Measurements from ENCODE around the gene PPP6R3. TPM values are rescaled to one million over a fixed set of nuclear protein-coding genes. Genes with fewer than 3 reads are reported as not detected.

Gene PPP6R3
- total RNA-seq, 1 experiment from 2014 or later = 171 TPM

DNA sequence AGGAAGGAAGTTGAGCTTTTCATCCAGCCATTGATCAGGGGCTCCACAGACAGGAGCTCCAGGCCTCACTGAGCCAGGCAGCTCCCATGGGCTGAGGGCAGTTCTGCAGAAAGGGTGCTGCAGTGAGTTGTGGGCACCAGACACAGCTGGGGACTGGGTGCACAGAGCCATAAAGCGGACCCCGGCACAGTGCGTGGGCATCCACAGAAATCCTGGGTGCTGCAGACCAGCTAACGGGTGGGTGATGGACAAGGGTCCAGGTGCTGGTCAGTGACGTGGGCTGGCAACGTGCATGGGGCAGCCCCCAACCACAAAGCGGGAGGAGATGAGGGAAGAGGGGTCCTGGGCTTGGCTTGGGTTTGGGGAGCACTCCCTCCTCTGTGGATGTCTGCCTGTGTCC is 204.4 kb downstream of the PPP6R3 start:
- peaks cover 8% of the 10 kb centered on the region; the same call in 1 of the 2 replicates for H3K27me3 ChIP-seq (ENCODE audit: low read length)
- CTCF ChIA-PET = no interaction called here

More for the DNA sequence above, 204.4 kb downstream of the PPP6R3 start:
- ATAC-seq (no peak), DNase-seq (no peak)
- Histone ChIP-seq H4K20me1 (ENCODE audit: low read length) (no peaks in the 10 kb centered on the region), H3F3A (ENCODE audit: low read length, unreplicated experiment) (no peaks in the 10 kb centered on the region), H3K27ac (ENCODE audit: low read length) (no peak overlapping the region), H2AFZ (ENCODE audit: low read length) (no peak overlapping the region), H3K36me3 (ENCODE audit: low read depth, low read length) (no peaks in the 10 kb centered on the region), H3K79me2 (ENCODE audit: low read length) (no peaks in the 10 kb centered on the region), H3K9me2 (replicated peaks; ENCODE audit: low read length) (no peaks in the 10 kb centered on the region), H3K9me3 (ENCODE audit: low read length) (no peaks in the 10 kb centered on the region), H3K4me1 (ENCODE audit: insufficient read depth, low read length) (no peaks in the 10 kb centered on the region), H3K9ac (ENCODE audit: low read length) (no peak overlapping the region), H3K4me3 (ENCODE audit: low read length) (no peak overlapping the region), H3K4me2 (ENCODE audit: low read length) (no peak overlapping the region)
- intact Hi-C loops (cut with micrococcal nuclease) = no loop called here
- POLR2A ChIA-PET (ENCODE audit: unreplicated experiment) = no interaction called here
- TF ChIP-seq EZH2phosphoT487 (IDR thresholded peaks at IDR 0.05; ENCODE audit: borderline replicate concordance, low read length) (no peak), EZH2 (IDR thresholded peaks at IDR 0.05; ENCODE audit: low read length, unreplicated experiment) (no peak)
- TF ChIP-seq, protein P1, sequence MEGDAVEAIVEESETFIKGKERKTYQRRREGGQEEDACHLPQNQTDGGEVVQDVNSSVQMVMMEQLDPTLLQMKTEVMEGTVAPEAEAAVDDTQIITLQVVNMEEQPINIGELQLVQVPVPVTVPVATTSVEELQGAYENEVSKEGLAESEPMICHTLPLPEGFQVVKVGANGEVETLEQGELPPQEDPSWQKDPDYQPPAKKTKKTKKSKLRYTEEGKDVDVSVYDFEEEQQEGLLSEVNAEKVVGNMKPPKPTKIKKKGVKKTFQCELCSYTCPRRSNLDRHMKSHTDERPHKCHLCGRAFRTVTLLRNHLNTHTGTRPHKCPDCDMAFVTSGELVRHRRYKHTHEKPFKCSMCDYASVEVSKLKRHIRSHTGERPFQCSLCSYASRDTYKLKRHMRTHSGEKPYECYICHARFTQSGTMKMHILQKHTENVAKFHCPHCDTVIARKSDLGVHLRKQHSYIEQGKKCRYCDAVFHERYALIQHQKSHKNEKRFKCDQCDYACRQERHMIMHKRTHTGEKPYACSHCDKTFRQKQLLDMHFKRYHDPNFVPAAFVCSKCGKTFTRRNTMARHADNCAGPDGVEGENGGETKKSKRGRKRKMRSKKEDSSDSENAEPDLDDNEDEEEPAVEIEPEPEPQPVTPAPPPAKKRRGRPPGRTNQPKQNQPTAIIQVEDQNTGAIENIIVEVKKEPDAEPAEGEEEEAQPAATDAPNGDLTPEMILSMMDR (conservative IDR thresholded peaks at IDR 0.05; ENCODE audit: low read depth, low read length) = no peak
- no TSS peak for BruUV-seq (replicated peaks)

Other genes with a start within 250 kb of the PPP6R3 start
- 17.5 and 19.0 TPM in 2 replicates for gene KMT5B, start 247.5 kb upstream of the PPP6R3 start, total RNA-seq (2014; rRNA removed)
- 74.9 and 75.9 TPM in 2 replicates for gene C11orf24, start 188.8 kb upstream of the PPP6R3 start, total RNA-seq (2014; rRNA removed)
- gene LRP5, start 148.2 kb upstream of the PPP6R3 start, total RNA-seq (2014; rRNA removed) = 64.3 and 83.5 TPM in 2 replicates
- 32.2 and 46.7 TPM in 2 replicates for gene GAL, start 223.8 kb downstream of the PPP6R3 start, total RNA-seq (2014; rRNA removed)

Measured in PC-3 (cell line).